Suppressor macrophage (primary cell): ENCODE data around the gene XPO4.

ENCODE experiments used
- DNase-seq, 4 experiments: peaks; one replicate each; pipeline ENCODE4 v3.0.0-alpha.2; 2020 to 2022

The XPO4 gene

DNA sequence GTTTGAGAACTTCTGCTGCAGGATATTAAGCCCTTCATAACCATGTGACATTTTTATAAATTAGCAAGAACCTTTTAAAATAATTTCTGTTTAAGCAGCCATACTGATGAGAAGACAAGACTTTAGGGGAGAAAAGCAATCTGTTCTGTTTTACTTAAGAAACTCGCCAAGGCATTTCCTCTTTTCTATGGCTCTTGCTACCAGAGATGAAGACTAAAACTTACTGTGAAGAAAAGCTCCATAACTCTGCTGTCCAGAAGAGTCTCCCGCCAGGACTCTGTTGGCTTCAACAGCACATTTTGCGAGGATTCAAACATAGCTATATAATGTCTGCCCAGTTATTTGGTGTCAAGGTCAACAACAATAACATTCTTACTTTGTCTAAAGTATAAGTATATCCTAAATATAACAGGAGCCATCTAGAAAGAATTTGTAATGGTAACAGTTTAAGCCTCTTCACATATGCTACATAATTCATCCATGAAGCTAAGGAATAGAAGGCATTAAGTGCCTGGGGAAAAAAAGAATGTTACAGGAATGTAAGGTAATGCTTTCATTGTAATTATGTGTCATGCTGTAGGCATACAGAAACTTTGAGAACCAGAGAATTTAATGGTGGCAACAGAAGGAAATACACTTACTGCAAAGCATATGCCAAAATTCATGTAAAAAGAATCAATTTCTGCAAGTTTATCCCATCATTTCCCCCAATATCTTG, 75.5 kb downstream of the XPO4 start:
- DNase-seq: peak in 2 of 4 experiments; percentile 8 to 9

DNA sequence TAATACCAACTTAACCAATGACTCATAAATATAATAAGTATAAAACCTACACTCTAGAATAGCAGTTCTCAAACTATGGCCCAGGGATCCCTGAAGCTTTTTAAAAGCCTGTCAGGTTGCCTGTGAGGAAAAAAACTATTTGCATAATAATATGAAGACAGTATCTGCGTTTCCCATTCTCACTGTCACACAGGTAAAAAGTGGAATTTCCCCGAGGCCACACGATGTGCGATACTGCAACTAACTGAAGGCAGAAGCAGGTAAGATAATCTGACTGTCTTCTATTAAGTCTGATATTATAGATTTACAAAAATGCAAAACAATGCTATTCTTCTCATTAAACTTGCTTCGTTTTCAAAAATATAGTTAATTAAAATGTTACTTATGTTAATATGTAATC, 76.2 kb downstream of the XPO4 start:
- no peak for DNase-seq

DNA sequence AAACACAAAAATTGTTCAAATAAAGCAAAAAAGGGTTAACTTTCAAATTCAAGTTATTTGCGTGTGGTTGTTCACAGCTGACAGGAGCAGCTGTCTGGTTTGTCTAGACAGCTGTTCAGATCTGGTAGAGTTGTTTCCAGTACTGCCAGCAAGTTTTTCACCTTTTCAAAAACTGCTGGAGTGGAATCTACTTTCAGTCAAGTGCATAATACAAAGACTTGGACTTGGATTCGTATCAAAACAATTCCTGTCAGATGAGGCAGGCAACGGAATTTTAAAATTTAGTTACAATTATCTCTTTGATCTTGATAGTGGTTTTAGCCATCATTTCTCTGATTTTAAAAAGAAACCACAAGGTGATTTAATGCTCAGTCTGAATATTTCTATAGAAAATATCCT, 77.1 kb downstream of the XPO4 start:
- no peak for DNase-seq

DNA sequence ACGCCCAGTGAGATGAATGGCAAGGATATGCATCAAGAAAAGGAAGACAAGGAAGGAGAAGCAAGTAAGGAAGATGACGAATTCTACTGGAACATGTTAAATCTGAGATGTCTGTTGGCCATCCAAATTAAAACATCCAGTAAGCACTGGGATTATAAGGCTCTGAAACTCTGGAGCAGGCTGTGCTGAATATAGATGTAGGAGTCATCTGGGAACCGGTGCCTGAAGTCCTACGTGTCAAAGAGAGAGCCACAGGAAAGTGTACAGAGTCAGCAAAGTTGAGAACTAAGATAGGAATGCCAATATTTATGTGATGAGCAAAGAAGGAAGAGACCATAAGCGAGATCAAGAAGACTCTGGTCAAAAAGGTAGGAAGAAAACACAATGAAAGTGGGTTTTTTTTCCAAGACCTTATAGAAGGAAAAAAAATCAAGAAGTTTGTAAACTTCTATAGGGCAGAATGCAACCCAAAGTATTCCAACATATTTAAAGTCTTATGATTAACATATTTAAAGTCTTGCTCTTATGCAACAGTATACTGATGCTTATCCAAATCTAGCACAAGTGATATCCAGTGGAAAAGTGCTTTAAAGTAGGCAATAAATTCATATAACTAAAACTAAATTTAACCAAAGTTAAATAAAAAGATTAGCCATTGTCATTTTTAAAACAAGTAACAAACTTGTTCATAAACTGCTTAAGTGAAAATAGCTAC, 77.6 kb downstream of the XPO4 start:
- DNase-seq: no peak

DNA sequence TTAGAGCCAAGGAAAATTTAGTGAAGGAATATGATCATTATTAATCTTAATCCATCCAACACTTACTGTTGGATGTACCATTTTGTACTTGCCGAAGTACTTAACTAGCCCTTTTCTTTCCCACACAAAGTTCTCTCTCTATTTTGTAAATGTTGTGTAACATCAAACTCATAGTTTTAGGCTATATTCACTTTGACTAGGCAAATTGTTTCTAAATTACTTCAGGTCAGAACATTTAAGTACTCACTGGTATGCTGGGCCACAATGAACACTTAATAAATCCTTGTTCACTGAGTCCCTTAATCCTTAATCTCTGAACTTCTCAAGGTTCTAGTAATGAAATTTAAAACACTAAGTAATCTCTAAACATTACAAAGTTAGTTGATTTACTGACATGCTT, 79.5 kb downstream of the XPO4 start:
- DNase-seq: no peak

DNA sequence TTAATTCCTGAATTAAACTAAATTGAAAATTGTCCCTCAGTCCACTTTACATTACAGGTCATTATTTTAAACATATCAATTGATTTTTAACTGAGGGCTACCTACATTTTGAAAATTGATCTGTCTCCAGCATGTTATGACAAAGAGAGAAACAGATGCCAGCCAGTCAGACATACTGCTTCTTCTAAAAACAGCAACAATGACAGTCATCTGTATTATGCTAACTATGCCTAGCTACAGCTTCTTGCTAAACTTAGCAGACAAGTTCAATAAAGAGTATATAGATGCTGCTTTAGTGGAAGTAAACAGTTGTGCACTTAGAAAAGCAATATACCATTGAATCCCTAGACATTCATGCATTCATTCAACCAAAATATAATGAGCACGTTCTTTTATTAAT, 80.1 kb downstream of the XPO4 start:
- no peak for DNase-seq

DNA sequence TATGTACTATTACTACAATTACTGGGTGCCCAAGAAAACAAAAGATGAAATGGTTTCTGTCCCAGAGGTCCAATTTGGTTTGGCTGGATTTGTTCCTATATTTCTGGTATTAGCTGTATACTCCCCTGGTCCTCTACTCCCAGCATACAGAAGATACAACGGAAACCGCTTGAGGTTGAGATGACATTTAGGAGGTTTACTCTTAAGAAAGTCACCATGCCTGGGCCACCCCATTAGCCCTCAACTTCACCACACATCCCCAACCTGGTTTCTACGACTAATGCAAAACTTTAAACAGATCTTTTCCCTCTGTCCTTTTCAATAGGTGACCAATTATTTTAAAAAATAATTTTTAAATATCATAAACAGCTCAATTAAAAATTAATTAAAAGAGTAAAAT, 82.8 kb downstream of the XPO4 start:
- DNase-seq: no peak

DNA sequence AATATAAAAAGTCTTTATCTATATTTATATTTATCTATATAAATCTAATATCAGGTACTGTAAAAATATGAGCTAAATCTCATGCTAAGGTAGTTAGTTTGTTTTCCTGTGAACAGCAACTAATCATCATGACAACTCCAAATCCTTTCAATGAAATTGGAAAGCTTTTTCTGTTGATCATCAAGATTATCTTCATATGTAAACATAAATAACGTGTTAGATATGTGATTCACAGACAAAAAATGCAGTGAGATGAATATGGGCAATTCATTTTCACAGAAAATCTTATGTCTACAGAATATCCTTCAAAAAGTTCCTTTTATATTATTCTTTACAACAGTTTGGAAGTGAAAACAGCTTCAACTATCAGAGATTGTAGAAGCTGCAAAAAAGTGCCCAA, 87.1 kb downstream of the XPO4 start:
- DNase-seq: no peak

DNA sequence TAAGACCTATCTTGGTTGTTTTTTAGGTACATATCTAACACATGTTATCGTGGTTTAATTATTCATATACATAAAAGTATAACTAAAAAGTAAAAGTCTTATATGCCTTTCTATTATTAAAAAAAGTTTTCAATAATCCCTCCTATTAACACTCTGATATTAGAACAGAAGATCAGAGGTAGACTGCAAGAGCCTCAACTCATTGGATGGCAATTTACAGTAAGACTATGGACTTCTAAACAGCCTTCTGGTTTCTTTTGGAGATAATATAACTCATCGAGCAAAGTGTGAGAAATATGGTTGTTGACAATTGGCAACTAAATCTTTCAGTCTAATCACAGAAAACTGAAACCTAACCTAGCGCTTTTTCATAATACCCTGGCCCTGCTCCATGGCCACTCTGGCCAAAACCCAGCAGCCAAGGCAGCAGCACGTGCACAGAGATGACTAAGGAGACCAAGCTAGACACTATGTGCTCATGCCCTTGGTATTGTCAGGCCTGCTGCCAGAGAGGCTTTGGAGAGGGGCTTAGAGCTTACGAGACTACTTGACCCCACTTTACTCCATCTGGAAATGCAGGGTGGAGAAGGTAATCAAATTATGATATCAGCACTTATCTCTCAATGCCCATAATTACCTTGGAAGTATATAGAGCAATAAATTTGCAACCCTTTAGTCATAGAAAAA, 88.2 kb downstream of the XPO4 start:
- no peak for DNase-seq

DNA sequence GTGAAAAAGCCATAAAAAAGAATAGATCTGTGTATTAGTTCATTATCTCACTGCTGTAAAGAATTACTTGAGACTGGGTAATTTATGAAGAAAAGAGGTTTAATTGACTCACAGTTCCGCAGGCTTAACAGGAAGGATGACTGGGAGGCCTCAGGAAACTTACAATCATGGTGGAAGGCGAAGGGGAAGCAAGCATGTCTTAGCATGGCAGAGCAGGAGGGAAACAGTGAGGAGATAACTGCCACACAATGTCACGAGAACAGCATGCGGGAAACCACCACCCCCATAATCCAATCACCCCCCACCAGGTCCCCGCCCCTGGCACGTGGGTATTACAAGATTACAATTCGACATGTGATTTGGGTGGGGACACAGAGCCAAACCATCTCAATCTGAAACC, 89.7 kb downstream of the XPO4 start:
- DNase-seq: no peak

DNA sequence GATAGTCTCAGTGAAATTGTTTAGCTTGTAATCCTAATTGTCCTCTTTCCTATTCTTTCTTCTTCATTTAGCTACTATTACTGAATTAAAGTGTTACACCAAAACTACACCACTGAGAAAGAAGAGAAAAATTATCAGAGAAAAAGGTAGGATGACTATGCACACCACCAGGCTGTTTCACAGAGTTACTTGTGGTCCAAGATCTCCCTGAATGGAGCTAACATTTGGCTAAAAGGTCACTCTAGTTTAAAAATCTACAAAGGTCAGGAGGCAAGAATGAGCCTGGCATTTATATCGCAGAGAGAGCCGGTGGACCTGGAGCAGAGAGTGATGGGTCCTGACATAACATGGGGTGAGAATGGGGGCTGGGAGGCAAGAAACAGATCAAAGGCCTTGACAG, 91.7 kb downstream of the XPO4 start:
- no peak for DNase-seq

DNA sequence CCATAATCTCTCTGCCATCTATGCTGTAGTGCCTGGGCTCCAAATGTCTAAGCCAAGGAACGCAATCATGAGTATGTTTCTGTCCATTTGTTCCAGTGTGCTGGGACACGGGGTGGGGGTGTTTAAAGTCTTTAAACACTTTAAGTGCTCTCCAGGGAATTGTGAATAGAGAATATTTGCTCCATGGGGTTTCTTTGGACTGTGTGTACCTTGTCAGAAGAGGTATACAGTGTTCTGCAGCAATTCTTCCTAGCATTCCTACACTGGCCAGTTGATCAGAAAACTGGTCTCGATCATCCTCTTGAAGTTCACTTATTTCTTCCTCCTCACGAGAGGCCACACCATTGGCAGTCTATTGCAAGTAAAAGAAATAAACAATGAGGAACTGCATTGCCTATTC, 93.7 kb downstream of the XPO4 start:
- DNase-seq: no peak

DNA sequence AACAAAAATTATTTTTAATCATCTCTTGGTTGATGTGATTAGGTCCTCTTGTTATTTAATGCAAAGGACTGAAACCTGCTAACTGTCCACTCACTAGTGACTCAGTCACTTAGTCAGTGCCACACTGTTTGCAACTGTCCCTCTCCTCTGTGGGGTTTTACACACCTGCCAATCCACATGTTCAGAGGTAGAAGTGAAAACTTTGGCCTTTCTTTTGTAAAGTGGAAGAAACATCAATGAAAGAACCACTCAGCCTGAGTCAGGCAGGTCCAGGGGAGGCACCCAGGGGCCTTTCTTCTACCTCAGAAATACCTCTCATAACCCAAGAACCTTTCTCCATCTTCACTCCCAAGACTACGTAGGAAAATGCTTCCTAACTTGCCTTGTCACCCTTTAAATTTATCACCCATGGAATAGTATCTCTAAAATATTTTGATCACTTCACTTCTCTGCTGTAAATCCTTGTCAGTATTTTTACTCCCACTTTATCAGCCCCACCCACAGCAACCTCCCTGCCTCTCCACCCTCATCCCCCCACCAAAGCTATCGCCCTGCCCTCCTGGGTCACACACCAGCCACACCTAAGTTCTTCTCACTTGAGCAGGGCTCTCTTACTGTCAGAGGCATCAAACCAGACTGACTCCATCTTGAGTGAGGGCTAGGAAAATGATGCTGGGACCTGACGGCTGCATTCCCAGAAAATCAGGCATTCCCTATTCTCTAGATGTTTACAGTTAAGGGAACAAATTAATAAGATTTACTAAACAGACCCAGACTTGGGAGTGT, 99.2 kb downstream of the XPO4 start:
- no peak for DNase-seq

DNA sequence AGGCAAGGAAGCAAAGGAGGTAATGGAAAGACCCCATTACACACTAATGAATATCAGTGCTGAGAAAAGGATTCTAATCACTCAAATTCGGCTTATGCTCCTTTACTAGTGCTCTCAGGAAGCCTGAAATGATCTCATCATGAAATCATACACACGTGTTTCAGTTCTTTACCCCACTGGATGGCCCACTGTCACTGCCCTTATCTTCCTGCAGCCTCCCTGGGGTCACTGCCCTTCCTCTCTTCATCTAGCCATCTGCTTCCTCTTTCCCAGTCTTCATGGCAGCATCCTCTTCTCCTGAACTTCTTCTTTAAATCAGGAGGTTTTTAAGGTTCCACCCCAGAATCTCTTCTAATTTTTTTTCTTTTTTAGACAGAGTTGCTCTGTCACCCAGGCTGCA, 100.8 kb downstream of the XPO4 start:
- peak; percentile 55 to 77 (median 69) for DNase-seq

DNA sequence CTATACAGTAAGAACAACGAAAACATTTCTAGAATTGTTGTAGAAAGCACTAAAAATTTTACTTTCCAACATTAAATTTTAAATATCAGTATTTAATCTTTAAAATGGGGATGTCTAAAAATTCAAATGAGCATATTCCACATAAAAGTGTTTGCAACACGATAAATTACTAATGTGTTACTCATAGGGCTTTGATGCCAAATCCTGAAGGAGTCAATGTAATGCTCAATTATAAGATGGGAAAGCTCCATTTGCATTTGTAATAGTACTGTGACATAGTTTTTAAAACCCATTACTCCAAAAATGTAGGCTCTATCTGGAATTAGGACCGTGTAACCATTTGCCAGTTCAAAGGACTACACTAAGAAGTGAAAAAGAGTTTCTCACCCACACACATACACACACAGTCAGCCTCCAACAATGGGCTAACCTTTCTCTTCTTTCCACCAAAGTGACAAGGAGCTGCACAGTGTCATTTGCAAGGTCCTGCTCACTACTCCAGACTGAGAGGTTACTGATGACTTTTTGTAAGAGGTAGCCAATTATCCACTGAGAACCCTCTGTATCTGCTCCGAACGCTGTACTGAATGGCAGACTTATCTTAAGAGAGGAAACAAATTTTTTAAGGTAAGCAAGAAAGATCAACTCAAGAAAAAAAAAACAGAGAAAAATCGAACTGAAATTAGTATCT, 102.7 kb downstream of the XPO4 start:
- no peak for DNase-seq

DNA sequence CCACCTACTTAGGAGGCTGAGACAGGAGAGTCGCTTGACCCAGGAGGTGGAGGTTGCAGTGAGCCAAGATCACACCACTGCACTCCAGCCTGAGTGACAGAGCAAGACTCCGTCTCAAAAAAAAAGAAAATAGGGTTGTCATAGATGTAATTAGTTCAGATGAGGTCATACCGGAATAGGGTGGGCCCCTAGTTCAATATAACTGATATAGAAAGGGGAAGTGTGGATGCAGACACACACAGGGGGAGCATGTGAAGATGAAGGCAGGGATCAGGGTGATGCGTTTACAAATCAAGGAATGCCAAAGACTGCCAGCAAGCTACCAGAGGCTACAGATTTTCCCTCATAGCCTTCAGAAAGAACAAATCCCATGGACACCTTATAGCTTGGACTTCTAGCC, 104.5 kb downstream of the XPO4 start:
- DNase-seq: peak in 3 of 4 experiments; percentile 13 to 52 (median 32)

DNA sequence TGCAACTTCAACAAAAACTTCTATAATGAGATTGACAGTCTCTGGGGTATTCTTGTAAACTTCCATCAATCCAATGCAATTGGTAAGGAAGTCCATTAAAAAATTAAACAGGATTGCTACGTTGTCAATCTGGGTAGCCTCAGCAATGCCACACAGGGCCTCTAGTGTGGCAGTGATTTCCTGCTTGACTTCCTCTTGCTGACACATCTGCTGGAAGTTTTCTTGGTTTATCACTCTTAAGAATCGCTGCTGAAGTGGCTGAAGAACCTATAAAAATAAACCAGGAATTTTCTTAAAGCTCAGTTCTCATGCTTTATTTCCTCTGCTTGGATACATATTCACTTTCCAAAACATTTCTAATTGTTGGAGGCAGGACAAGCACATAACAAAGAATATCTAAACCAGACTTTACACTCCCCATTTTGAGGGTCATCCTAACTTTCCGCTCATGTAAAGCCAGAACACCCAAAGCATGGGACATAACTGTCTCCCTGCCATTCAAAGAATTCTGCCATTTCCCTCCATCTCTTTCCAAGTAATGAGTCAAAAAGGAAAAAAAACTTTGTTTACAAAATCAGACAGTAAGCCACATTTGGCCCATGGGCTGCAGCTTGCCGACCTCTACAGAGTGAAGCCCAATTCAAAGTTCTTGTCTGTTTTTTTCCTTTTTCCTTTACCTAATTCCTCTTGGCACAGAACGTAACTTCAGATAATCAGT, 105.6 kb downstream of the XPO4 start:
- DNase-seq: peak in 3 of 4 experiments; percentile 38 to 46 (median 44)

DNA sequence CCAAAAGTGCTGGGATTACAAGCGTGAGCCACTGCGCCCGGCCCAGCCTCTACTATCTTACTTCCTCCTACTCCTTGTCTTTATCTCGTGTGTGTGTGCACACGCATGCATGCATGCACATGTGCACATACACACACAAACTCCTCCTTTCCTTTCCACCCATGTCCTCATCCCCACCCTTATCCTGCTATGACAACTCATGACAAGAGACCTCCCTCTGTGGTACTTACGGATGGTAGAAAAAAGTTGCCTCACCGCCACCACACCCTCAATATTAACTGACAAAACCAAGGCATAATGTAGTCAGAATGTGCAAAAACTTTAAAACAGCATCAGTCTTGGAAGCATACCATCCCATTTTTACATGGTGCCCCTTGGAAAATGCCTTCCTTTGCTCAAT, 112.9 kb downstream of the XPO4 start:
- no peak for DNase-seq

DNA sequence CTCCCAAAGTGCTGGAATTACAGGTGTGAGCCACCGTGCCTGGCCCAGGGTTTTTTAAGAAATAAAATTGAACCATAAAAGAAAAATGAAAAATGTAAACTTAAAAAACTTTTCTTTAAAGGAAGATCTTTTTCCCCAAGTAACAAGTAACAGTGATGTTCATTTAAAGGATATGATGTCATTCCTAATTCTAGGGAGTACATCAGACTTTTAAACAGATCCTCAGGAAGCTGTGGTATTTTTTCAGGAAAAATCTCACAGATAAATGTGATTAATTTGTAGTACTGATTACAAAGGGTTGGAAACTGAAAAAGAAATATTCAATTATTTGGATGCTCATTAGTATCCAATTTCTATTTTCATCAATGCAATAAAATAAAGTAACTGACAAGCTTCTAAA, 114.2 kb downstream of the XPO4 start:
- DNase-seq: no peak

DNA sequence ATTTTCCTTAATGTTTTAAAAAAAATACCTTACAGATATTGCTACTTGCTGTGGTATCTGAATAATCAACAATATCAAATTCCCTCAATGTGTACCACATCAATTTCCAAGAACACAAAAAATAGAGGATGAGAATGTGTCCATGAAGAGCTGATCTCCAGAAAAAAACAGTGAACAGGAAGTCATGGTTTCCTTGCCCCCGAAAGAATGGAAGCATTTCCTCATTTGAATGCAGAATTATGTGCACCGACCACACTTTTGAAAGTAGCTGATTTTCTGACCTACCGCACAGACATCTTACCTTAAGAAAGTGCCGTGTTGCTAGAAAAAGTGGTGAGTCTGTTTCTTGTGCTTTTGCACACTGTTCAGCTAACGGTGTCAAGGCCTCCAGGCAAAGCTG, 115.4 kb downstream of the XPO4 start:
- peak; percentile 19 to 53 (median 32) for DNase-seq

DNA sequence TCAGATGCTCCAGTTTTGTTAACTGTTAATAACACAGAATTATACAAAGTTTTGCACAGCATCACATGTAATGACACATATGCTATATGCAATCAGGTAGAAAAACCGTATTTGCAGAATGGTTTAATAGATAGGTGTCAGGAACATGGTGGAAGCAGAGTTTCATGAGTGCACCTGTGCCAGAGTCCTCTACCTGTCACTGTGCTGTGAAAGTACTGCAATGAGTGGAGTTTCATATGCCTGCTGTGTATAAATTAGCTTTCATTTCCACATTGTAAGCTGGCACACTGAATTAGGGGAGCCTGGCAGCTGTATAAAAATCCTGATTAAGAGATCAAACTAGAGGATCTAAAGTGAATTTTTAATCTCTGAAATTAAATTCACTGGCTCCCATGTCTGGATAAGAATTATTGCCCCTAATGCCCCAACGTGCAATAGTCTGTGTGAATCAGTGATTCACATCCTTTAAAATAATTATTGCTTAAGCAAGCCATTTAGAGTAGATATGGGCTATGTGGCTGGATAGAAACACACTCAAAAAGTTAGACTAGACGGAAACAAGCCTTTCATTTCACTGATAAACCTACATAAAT, 120.3 kb downstream of the XPO4 start:
- DNase-seq: no peak
